ENCODE data around the gene THADA. TPM values are rescaled to one million over a fixed set of nuclear protein-coding genes. Genes with fewer than 3 reads are reported as not detected.

THADA gene
- total and polyA plus RNA-seq, 2 donors (not counting 3 experiments of a cell fraction or from before 2014, with no cell fraction given) = 22.6 to 25.3 TPM

DNA sequence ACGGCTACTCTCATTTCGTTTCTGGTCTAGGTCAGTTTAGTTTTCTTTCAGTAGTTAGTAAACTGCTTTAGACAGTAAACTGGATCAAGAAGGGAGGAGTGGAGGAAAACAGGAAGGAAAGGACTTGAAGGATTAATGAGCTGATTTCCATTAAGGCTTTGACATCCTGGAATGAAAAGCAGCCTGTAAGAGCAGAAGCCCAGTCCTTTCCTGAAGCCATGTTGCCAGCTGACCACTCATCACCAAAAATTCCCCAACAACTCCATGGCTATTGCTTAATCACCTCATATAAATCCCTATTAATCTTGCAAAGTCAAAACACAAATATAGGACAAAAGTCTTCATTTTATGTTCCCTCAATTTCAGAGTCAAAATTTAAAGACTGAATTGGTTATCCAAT lies 255.8 kb downstream of the THADA start:
- FAIRE-seq = peak; percentile 80
- peaks cover 45% of the 10 kb centered on the region for H3K4me1 ChIP-seq (ENCODE audit: control insufficient read depth, extremely low read depth, insufficient read depth, low read length)
- TF ChIP-seq, protein P1, sequence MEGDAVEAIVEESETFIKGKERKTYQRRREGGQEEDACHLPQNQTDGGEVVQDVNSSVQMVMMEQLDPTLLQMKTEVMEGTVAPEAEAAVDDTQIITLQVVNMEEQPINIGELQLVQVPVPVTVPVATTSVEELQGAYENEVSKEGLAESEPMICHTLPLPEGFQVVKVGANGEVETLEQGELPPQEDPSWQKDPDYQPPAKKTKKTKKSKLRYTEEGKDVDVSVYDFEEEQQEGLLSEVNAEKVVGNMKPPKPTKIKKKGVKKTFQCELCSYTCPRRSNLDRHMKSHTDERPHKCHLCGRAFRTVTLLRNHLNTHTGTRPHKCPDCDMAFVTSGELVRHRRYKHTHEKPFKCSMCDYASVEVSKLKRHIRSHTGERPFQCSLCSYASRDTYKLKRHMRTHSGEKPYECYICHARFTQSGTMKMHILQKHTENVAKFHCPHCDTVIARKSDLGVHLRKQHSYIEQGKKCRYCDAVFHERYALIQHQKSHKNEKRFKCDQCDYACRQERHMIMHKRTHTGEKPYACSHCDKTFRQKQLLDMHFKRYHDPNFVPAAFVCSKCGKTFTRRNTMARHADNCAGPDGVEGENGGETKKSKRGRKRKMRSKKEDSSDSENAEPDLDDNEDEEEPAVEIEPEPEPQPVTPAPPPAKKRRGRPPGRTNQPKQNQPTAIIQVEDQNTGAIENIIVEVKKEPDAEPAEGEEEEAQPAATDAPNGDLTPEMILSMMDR (IDR thresholded peaks at IDR 0.05; ENCODE audit: extremely low read depth in 1 of 2, insufficient read depth in 1 of 2, low read depth in 1 of 2, low read length in 2 of 2) = no peak
- no peak for TF ChIP-seq MYC (IDR thresholded peaks at IDR 0.05; ENCODE audit: low read depth, low read length)
- no peak for TF ChIP-seq JUN (IDR thresholded peaks at IDR 0.05; ENCODE audit: borderline replicate concordance, insufficient read depth, insufficient read length, low read depth)
- TF ChIP-seq EZH2 (IDR thresholded peaks at IDR 0.05; ENCODE audit: borderline replicate concordance, low read depth, low read length, severe bottlenecking) = no peak
- no peak for TF ChIP-seq MAX (IDR thresholded peaks at IDR 0.05; ENCODE audit: insufficient read depth, insufficient read length)
- no peak for TF ChIP-seq POLR2AphosphoS5 (IDR thresholded peaks at IDR 0.05; ENCODE audit: insufficient read depth, low read depth, low read length)
- TF ChIP-seq POLR2A (IDR thresholded peaks at IDR 0.05; ENCODE audit: low read depth, low read length) = no peak
- TF ChIP-seq FOS (IDR thresholded peaks at IDR 0.05; ENCODE audit: borderline replicate concordance, insufficient read depth, low read length) = no peak
- TF ChIP-seq GATA2 (IDR thresholded peaks at IDR 0.05; ENCODE audit: insufficient read depth, insufficient read length, low read depth, low read length) = no peak
- no peaks in the 10 kb centered on the region for H3K9me3 ChIP-seq (replicated peaks; ENCODE audit: control insufficient read depth, insufficient read depth, low read length)
- CTCF ChIA-PET = interaction anchor here (0.6 to 2.2 kb wide), 4 partner anchors 9 to 144 kb away, joined by 3 to 9 read pairs (median 3); no protein-coding TSS in a partner anchor
- peak overlapping the region; percentile 57 for H3K4me2 ChIP-seq (ENCODE audit: insufficient read depth, low read length)
- H2AFZ ChIP-seq (ENCODE audit: low read depth, low read length) = no peak overlapping the region
- peak; percentile 59 for DNase-seq (ENCODE audit: low read depth, low spot score)
- H3K4me3 ChIP-seq (replicated peaks in 1 of 3; ENCODE audit: insufficient read depth in 1 of 3, low read depth in 1 of 3, low read length in 3 of 3) = no peak overlapping the region
- H3K9me1 ChIP-seq (replicated peaks; ENCODE audit: control insufficient read depth, extremely low read depth, insufficient read depth, low read length) = no peaks in the 10 kb centered on the region
- H3K36me3 ChIP-seq (ENCODE audit: control insufficient read depth in 2 of 2, extremely low read depth in 1 of 2, insufficient read depth in 2 of 2, low read length in 2 of 2) = no peaks in the 10 kb centered on the region
- intact Hi-C loops (cut with micrococcal nuclease) = loop anchor here (2.0 kb wide), 2 partner anchors 71 to 129 kb away; no protein-coding TSS in a partner anchor
- dilution Hi-C loops (cut with MboI; ENCODE audit: extremely low pct_ligation_motif_present, low sequenced_read_pairs) = no loop called here
- H3K9ac ChIP-seq (replicated peaks; ENCODE audit: extremely low read depth, insufficient read depth, low read length) = no peak overlapping the region
- no TSS peak for BruUV-seq (replicated peaks)
- H4K20me1 ChIP-seq (replicated peaks; ENCODE audit: control insufficient read depth, extremely low read depth, insufficient read depth, low read length) = no peaks in the 10 kb centered on the region
- H3K79me2 ChIP-seq (ENCODE audit: control insufficient read depth, insufficient read depth, low read length) = no peaks in the 10 kb centered on the region
- H3K27me3 ChIP-seq (ENCODE audit: control insufficient read depth in 2 of 2, insufficient read depth in 2 of 2, low read length in 2 of 2) = no peaks in the 10 kb centered on the region
- POLR2A ChIA-PET = no interaction called here
- peak overlapping the region; percentile 87 for H3K27ac ChIP-seq (ENCODE audit: insufficient read depth, low read depth, low read length)

Data from endothelial cell of umbilical vein (primary cell).